ENCODE measurements around the gene UBE2F.

- TF ChIP-seq REST (IDR thresholded peaks at IDR 0.05; ENCODE audit: insufficient read depth in 1 of 2, low read depth in 2 of 2, low read length in 2 of 2) = no peak
- TF ChIP-seq POLR2AphosphoS5 (IDR thresholded peaks at IDR 0.05; ENCODE audit: low read depth, low read length) = no peak
- no peak for TF ChIP-seq SIN3A (IDR thresholded peaks at IDR 0.05; ENCODE audit: borderline replicate concordance, insufficient read depth, low read length)
These were observed 77.0 kb downstream of the UBE2F start for GRCh38 chr2:238043851-238044250.
